ENCODE results near the gene NPR3. TPM values are rescaled to one million over a fixed set of nuclear protein-coding genes. Genes with fewer than 3 reads are reported as not detected.

The NPR3 gene
- total and polyA plus RNA-seq, 2 of the 8 experiments (the other 6 are each of a cell fraction or from before 2014, with no cell fraction given): not detected

- no peak overlapping the region for H3K4me2 ChIP-seq (ENCODE audit: insufficient read depth in 1 of 2, low read depth in 2 of 2, low read length in 2 of 2)
- no peak for DNase-seq (ENCODE audit: low read depth in 1 of 2, low spot score in 2 of 2)
- H4K5ac ChIP-seq (ENCODE audit: insufficient read length, low read depth, low read length): no peak overlapping the region
- no peak overlapping the region for H2BK12ac ChIP-seq (ENCODE audit: low read depth, low read length)
- H2BK120ac ChIP-seq (replicated peaks; ENCODE audit: low read depth, low read length): no peak overlapping the region
- H3K27me3 ChIP-seq (replicated peaks in 1 of 4; ENCODE audit: control insufficient read depth in 3 of 4, extremely low read depth in 1 of 4, insufficient read depth in 3 of 4, low read length in 3 of 4): no peaks in the 10 kb centered on the region
- H3K79me2 ChIP-seq (ENCODE audit: control insufficient read depth in 1 of 2, insufficient read depth in 2 of 2, low read length in 2 of 2): no peaks in the 10 kb centered on the region
- H3K79me1 ChIP-seq (ENCODE audit: low read depth, low read length): no peaks in the 10 kb centered on the region
- H3K23me2 ChIP-seq (ENCODE audit: low read depth, low read length): no peaks in the 10 kb centered on the region
- no peak overlapping the region for H4K8ac ChIP-seq (ENCODE audit: extremely low read depth, insufficient read depth, low read length)
- H3K4ac ChIP-seq (replicated peaks; ENCODE audit: insufficient read length, low read depth, low read length): no peak overlapping the region
- CTCF ChIA-PET (ENCODE audit: partially characterized antibody): interaction anchor here (1.0 kb wide), 1 partner anchor 35 kb away, joined by 4 read pairs; no protein-coding TSS in a partner anchor
- no peak for FAIRE-seq
- no peaks in the 10 kb centered on the region for H4K20me1 ChIP-seq (replicated peaks in 1 of 2; ENCODE audit: control insufficient read depth in 1 of 2, insufficient read depth in 2 of 2, low read length in 2 of 2)
- WGBS, 2 experiments (ENCODE audit: extremely low coverage in 1 of 2, insufficient coverage in 1 of 2, insufficient read length in 1 of 2, insufficient replicate concordance in 2 of 2, low coverage in 1 of 2, low lambda C conversion rate in 2 of 2, missing lambda C conversion rate in 1 of 2): 86% methylated on average over 7 of the region's 7 CpGs; no CpG with 5 or more reads in 1 of the 2 experiments
- H2BK15ac ChIP-seq (ENCODE audit: low read length): no peak overlapping the region
- TF ChIP-seq TAF1 (IDR thresholded peaks at IDR 0.05; ENCODE audit: low read depth, low read length) (no peak), TCF12 (IDR thresholded peaks at IDR 0.05; ENCODE audit: low read depth, low read length) (no peak), FOSL1 (IDR thresholded peaks at IDR 0.05; ENCODE audit: insufficient read depth, low read depth, low read length) (peak; percentile 84)
- H3K14ac ChIP-seq (ENCODE audit: insufficient read length): no peak overlapping the region
- no peak overlapping the region for H3K9ac ChIP-seq (replicated peaks in 1 of 4; ENCODE audit: extremely low read depth in 1 of 4, low read depth in 3 of 4, low read length in 3 of 4)
- no peak overlapping the region for H4K91ac ChIP-seq (replicated peaks; ENCODE audit: insufficient read length, low read length)
- H3K9me3 ChIP-seq (ENCODE audit: insufficient read depth in 2 of 2, low read depth in 1 of 2, low read length in 1 of 2): peaks cover 6 to 19% of the 10 kb centered on the region in 2 experiments; a peak in 2 of 4 replicates
- H3K18ac ChIP-seq (ENCODE audit: extremely low read depth, low read length): no peak overlapping the region
- no peak overlapping the region for H3K23ac ChIP-seq (ENCODE audit: insufficient read length)
- H3K4me3 ChIP-seq (ENCODE audit: extremely low read depth in 1 of 4, insufficient read depth in 2 of 4, low read depth in 3 of 4, low read length in 4 of 4): no peak overlapping the region
- H3K56ac ChIP-seq (replicated peaks; ENCODE audit: insufficient read length, low read depth, low read length): no peak overlapping the region
- POLR2A ChIA-PET (ENCODE audit: partially characterized antibody): no interaction called here
- no peak overlapping the region for H2BK20ac ChIP-seq (ENCODE audit: low read length)
- H3K27ac ChIP-seq (ENCODE audit: low read depth, low read length): no peak overlapping the region
- peaks cover 0 to 2% (median 1%) of the 10 kb centered on the region in 4 experiments; a peak in 2 of 7 replicates for H3K4me1 ChIP-seq (replicated peaks in 1 of 4; ENCODE audit: control insufficient read depth in 3 of 4, insufficient read depth in 4 of 4, low read length in 3 of 4)
- no peak overlapping the region for H2BK5ac ChIP-seq (ENCODE audit: low read depth, low read length)
- H3K36me3 ChIP-seq (ENCODE audit: control insufficient read depth in 2 of 4, insufficient read depth in 4 of 4, low read length in 3 of 4): no peaks in the 10 kb centered on the region; a peak in 2 of 8 replicates
- H2AK5ac ChIP-seq (ENCODE audit: low read depth, low read length): no peak overlapping the region
- no peak overlapping the region; the same call in 1 of the 2 replicates for H2AFZ ChIP-seq (ENCODE audit: low read length)
Measured at GRCh38 chr5:32677023-32677422, 34.1 kb upstream of the NPR3 start.

All from H1 (cell line).